Endothelial cell of coronary artery (primary cell): Measurements from ENCODE around the gene ACTC1. TPM values are rescaled to one million over a fixed set of nuclear protein-coding genes. Genes with fewer than 3 reads are reported as not detected.

Source experiments
- total RNA-seq: library from RNA; depleted of rRNA; stranded (reverse); fragments of >200 nt; gene quantifications from 2 replicates; pipeline ENCODE4 v1.2.3, GENCODE V29; 2014

The ACTC1 gene
- total RNA-seq: not detected in 2 replicates

GRCh38 chr15:34795267-34796081, at the start of gene ACTC1:
ACTC1 (minus strand) TSS chr15:34795549; CDS start chr15:34794808, 741 bp downstream.

GRCh38 chr15:34754674-34755418, 40.5 kb downstream of the ACTC1 start, which contains the start of gene GJD2:
GJD2 (minus strand) TSS chr15:34754998; CDS start chr15:34754488, 510 bp downstream.

Other genes starting within 250 kb of the ACTC1 start
- 10.7 and 26.5 TPM in 2 replicates for gene GOLGA8B, start 211.9 kb downstream of the ACTC1 start, total RNA-seq
- gene GJD2, start 40.6 kb downstream of the ACTC1 start, total RNA-seq: not detected in 2 replicates
- 20.1 and 21.6 TPM in 2 replicates for gene AQR, start 174.2 kb upstream of the ACTC1 start, total RNA-seq
- gene ZNF770, start 192.7 kb upstream of the ACTC1 start, total RNA-seq: 27.9 and 32.5 TPM in 2 replicates